ENCODE measurements around the gene GSTT4.

Gene GSTT4

GRCh38 chr22:24027991-24028390, 22.7 kb upstream of the GSTT4 start:
- TF ChIP-seq CTCF (IDR thresholded peaks at IDR 0.05; ENCODE audit: low read depth, low read length) = no peak
- Histone ChIP-seq H3K4me3 (ENCODE audit: low read depth, low read length) (no peak overlapping the region), H3K9me3 (no peaks in the 10 kb centered on the region), H3K4me1 (peaks cover 2% of the 10 kb centered on the region; the same call in 1 of the 2 replicates), H3K27me3 (no peaks in the 10 kb centered on the region), H3K36me3 (no peaks in the 10 kb centered on the region)
- no peak for DNase-seq

- H3K9me3 ChIP-seq = no peaks in the 10 kb centered on the region
- TF ChIP-seq CTCF (IDR thresholded peaks at IDR 0.05; ENCODE audit: low read depth, low read length) = no peak
- H3K36me3 ChIP-seq = no peaks in the 10 kb centered on the region
- DNase-seq = no peak
- H3K4me3 ChIP-seq (ENCODE audit: low read depth, low read length) = no peak overlapping the region
- H3K27me3 ChIP-seq = no peaks in the 10 kb centered on the region
- H3K4me1 ChIP-seq = peaks cover 2% of the 10 kb centered on the region; the same call in 1 of the 2 replicates
These were observed 22.2 kb upstream of the GSTT4 start for GRCh38 chr22:24027389-24027975.

- no peak for DNase-seq
- Histone ChIP-seq H3K4me3 (ENCODE audit: low read depth, low read length) (no peak overlapping the region), H3K36me3 (no peaks in the 10 kb centered on the region), H3K9me3 (no peaks in the 10 kb centered on the region), H3K4me1 (peaks cover 2% of the 10 kb centered on the region; the same call in 1 of the 2 replicates), H3K27me3 (no peaks in the 10 kb centered on the region)
- no peak for TF ChIP-seq CTCF (IDR thresholded peaks at IDR 0.05; ENCODE audit: low read depth, low read length)
These were observed 21.5 kb upstream of the GSTT4 start for GRCh38 chr22:24026733-24027132.

DNA sequence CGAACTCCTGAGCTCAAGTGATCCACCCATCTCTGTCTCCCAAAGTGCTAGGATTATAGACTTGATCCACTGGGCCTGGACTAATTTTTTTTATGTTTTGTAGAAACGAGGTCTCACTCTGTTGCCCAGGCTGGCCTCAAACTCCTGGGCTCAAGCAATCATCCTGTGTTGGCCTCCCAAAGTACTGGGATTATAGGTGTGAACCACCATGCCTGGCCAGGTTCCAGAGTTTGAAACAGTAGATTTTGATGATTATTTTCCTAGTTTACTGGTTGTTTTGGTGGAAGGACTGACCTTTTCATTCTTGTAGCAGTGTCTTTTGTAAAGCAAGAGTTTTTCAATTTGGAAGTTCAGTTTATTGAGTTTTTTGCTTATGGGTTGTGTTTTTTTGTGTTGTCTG, 20.8 kb upstream of the GSTT4 start:
- no peak overlapping the region for H3K4me3 ChIP-seq (ENCODE audit: low read depth, low read length)
- no peaks in the 10 kb centered on the region for H3K9me3 ChIP-seq
- peaks cover 2% of the 10 kb centered on the region; the same call in 1 of the 2 replicates for H3K4me1 ChIP-seq
- DNase-seq = no peak
- no peaks in the 10 kb centered on the region for H3K27me3 ChIP-seq
- H3K36me3 ChIP-seq = no peaks in the 10 kb centered on the region
- TF ChIP-seq CTCF (IDR thresholded peaks at IDR 0.05; ENCODE audit: low read depth, low read length) = no peak

DNA sequence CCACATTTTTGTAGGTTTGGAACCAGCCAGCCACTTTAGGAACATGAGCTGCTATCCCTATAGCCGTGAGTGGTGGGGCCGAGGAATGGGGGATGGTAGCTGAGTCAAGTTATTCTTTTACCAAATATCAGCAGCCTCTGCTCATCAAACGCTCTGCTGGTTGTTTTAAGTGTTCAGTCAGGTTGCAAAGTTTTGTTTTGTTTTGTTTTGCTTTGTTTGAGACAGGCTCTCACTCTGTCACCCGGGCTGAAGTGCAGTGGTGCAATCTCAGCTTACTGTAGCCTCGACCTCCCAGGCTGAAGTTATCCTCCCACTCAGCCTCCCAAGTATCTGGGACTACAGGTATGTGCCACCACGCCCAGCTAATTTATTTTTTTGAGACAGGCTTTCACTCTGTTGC, 20.2 kb upstream of the GSTT4 start:
- DNase-seq = no peak
- no peaks in the 10 kb centered on the region for H3K36me3 ChIP-seq
- TF ChIP-seq CTCF (IDR thresholded peaks at IDR 0.05; ENCODE audit: low read depth, low read length) = no peak
- H3K4me1 ChIP-seq = peaks cover 2% of the 10 kb centered on the region; the same call in 1 of the 2 replicates
- no peaks in the 10 kb centered on the region for H3K9me3 ChIP-seq
- H3K4me3 ChIP-seq (ENCODE audit: low read depth, low read length) = no peak overlapping the region
- no peaks in the 10 kb centered on the region for H3K27me3 ChIP-seq

GRCh38 chr22:24024354-24024753, 19.1 kb upstream of the GSTT4 start:
- DNase-seq = no peak
- Histone ChIP-seq H3K4me1 (peaks cover 2% of the 10 kb centered on the region; the same call in 1 of the 2 replicates), H3K27me3 (no peaks in the 10 kb centered on the region), H3K9me3 (no peaks in the 10 kb centered on the region), H3K4me3 (ENCODE audit: low read depth, low read length) (no peak overlapping the region), H3K36me3 (no peaks in the 10 kb centered on the region)
- TF ChIP-seq CTCF (IDR thresholded peaks at IDR 0.05; ENCODE audit: low read depth, low read length) = no peak
